SK-N-MC (cell line): ENCODE measurements around the gene C2orf80.

Source experiments
- DNase-seq: peaks from one replicate; pipeline ENCODE4 v3.0.0-alpha.2; 2011; ENCODE audit warnings: low read depth, low spot score
- H3K27ac ChIP-seq: fragments of 200-600 bp; sonication (generic); 2 replicates; pipeline ENCODE4 v1.5.1; 2016; ENCODE audit warnings: mixed run types
- H3K36me3 ChIP-seq: fragments of 200-600 bp; sonication (generic); 2 replicates; pipeline ENCODE4 v1.6.1; 2017; ENCODE audit warnings: antibody characterized with exemption, low read length, mixed read lengths; ENCODE audit not compliant: insufficient read depth
- H3K4me3 ChIP-seq: fragments of 200-600 bp; sonication (generic); 2 replicates; pipeline ENCODE4 v1.5.1; 2016
- H3K9ac ChIP-seq: fragments of 200-600 bp; sonication (generic); 2 replicates; pipeline ENCODE4 v1.8.0; 2017; ENCODE audit warnings: mixed run types, mixed read lengths; ENCODE audit not compliant: insufficient read length
- H3K9me3 ChIP-seq: fragments of 200-600 bp; sonication (generic); 2 replicates; pipeline ENCODE4 v1.6.1; 2017; ENCODE audit warnings: low read depth, mild to moderate bottlenecking, antibody characterized with exemption, low read length, moderate library complexity, mixed read lengths
- EZH2 ChIP-seq: fragments of 200-600 bp; sonication (generic); IDR thresholded peaks from one replicate; pipeline ENCODE4 v1.6.1; 2017; ENCODE audit warnings: antibody characterized with exemption
- FOXP2 ChIP-seq: optimal IDR thresholded peaks from 2 replicates; pipeline ENCODE3; 2011; ENCODE audit warnings: mild to moderate bottlenecking, moderate library complexity; ENCODE audit not compliant: insufficient read depth; ENCODE audit errors: extremely low read length, control extremely low read depth
- POLR2AphosphoS5 ChIP-seq: IDR thresholded peaks from 2 replicates; pipeline ENCODE4 v1.6.1; 2012; ENCODE audit warnings: mild to moderate bottlenecking, low read depth, low read length, borderline replicate concordance

C2orf80 gene

DNA sequence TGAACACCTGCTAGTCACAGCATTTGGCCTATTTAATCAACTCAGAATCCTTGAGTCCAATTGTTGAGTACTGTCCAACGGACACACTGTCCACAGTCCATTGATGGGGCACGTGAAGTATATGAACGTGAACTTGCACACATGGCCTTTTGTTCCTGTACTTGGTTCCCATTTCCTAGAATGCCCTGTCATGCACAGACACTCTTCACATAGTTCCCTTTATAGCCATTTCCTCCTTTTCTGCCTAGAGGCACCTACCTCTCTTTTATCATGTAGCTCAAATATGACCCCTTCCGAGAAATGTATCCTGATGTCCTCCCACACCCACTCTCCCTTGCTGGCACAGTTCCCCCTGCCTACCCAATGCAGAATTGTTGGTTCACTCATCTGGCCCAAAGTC is 17.7 kb downstream of the C2orf80 start:
- no peak overlapping the region for H3K4me3 ChIP-seq
- H3K9me3 ChIP-seq = no peaks in the 10 kb centered on the region
- no peak for DNase-seq
- no peak overlapping the region for H3K9ac ChIP-seq
- no peaks in the 10 kb centered on the region for H3K36me3 ChIP-seq
- no peak overlapping the region for H3K27ac ChIP-seq
- TF ChIP-seq POLR2AphosphoS5 (no peak), FOXP2 (no peak), EZH2 (no peak)

GRCh38 chr2:208164951-208165755 is 24.7 kb downstream of the C2orf80 start:
- Histone ChIP-seq H3K36me3 (no peaks in the 10 kb centered on the region), H3K27ac (no peak overlapping the region), H3K4me3 (no peak overlapping the region), H3K9me3 (no peaks in the 10 kb centered on the region), H3K9ac (no peak overlapping the region)
- TF ChIP-seq FOXP2 (no peak), EZH2 (no peak), POLR2AphosphoS5 (no peak)
- no peak for DNase-seq

DNA sequence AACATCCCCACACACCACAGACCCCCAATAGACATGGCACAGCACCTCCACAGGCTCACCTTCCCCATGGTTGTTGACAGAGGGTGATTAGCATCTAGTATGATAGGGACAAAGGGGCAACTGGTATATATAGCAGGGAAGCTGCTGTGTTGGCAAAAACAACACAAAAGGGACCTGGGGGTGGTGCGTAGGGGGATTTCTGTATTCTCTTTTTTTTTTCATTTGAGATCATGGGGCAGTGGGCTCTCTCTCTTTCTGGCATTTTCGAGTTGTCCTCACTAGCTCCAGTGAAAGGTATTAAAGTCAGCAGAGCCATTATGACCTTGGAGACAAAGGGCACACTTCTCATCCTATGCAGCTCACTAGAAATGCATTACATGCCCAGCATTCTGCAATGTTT is 26.3 kb downstream of the C2orf80 start, which contains the start of gene CRYGA:
Gene CRYGA, minus strand, starts transcription at position 101 of the 400 bp plus-strand sequence. Its CDS starts 33 bp downstream, at position 68.
- no peak for DNase-seq
- Histone ChIP-seq H3K9me3 (no peaks in the 10 kb centered on the region), H3K27ac (no peak within 1 kb of the TSS), H3K9ac (no peak within 1 kb of the TSS), H3K4me3 (no peak within 1 kb of the TSS), H3K36me3 (no peaks in the 10 kb centered on the region)
- TF ChIP-seq POLR2AphosphoS5 (no peak), FOXP2 (no peak), EZH2 (no peak)

DNA sequence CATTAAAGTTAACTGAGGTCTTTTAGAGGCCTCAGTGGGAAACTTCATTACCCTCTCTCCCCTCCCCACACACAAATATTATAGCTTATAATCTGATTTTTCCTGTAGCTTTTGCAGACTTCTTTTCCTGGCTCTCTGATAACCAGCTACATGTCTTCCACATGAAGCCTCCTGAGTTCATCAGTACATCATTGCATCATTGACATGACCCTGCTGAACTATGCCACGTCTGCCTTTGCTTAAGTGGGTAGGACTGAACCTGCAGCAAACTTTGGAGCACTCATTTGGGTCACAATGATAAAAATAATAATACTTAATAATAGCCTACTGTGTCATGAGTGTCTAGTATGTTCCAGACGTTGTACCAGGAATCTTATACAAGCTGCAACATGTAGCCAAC is 33.4 kb downstream of the C2orf80 start:
- no peak for DNase-seq

GRCh38 chr2:208153156-208153555 is 36.7 kb downstream of the C2orf80 start:
- H3K27ac ChIP-seq = no peak overlapping the region
- no peaks in the 10 kb centered on the region for H3K36me3 ChIP-seq
- H3K9me3 ChIP-seq = no peaks in the 10 kb centered on the region
- no peak overlapping the region for H3K4me3 ChIP-seq
- no peak for DNase-seq
- H3K9ac ChIP-seq = no peak overlapping the region
- TF ChIP-seq POLR2AphosphoS5 = no peak
- no peak for TF ChIP-seq EZH2
- TF ChIP-seq FOXP2 = no peak

More for the DNA sequence above, 33.4 kb downstream of the C2orf80 start:
- no peaks in the 10 kb centered on the region for H3K9me3 ChIP-seq
- TF ChIP-seq POLR2AphosphoS5 (no peak), FOXP2 (no peak), EZH2 (no peak)
- H3K9ac ChIP-seq = no peak overlapping the region
- no peaks in the 10 kb centered on the region for H3K36me3 ChIP-seq
- no peak overlapping the region for H3K27ac ChIP-seq
- no peak overlapping the region for H3K4me3 ChIP-seq

GRCh38 chr2:208150956-208151355 is 38.9 kb downstream of the C2orf80 start:
- TF ChIP-seq POLR2AphosphoS5 (no peak), FOXP2 (no peak), EZH2 (no peak)
- Histone ChIP-seq H3K27ac (no peak overlapping the region), H3K9me3 (no peaks in the 10 kb centered on the region), H3K4me3 (no peak overlapping the region), H3K36me3 (no peaks in the 10 kb centered on the region), H3K9ac (no peak overlapping the region)
- DNase-seq = no peak

DNA sequence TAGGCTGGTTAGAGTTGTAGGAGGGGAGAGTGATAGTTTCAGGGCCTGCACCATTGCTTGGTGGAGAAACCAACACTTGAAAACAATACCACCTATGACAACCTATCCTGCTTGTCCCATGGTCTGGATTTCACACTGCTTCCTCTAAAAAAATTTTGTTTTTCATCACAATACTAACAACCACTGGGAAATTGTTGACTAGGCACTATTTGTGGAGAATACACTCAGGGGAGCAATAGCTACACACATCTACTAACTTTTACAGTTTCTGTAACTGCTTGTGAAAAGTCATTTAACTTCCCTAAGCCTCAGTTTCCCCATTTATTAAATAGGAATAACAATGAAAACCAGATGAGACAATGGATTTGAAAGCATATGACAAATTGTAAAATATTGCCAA is 39.7 kb downstream of the C2orf80 start:
- no peaks in the 10 kb centered on the region for H3K36me3 ChIP-seq
- no peaks in the 10 kb centered on the region for H3K9me3 ChIP-seq
- H3K4me3 ChIP-seq = no peak overlapping the region
- TF ChIP-seq EZH2 = no peak
- H3K9ac ChIP-seq = no peak overlapping the region
- DNase-seq = no peak
- H3K27ac ChIP-seq = no peak overlapping the region

DNA sequence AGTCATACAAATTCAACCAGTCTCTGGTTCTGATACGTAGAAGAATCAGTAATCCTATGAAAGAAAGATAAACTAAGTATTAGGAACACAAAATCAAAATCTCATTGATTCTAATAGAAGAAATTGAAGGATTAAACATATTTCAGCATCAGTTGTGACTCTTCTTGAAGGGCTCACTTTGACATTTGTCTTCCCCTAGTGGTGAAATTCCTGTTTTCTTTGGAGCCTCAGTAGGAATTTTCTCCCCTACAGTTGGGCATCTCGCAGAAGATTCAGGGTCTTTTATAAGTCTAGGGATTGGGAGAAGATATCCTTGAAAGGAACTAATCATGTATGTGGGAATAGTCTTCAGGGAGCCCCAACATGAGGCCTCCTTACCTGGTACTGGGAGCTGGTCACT is 41.0 kb downstream of the C2orf80 start:
- H3K36me3 ChIP-seq = no peaks in the 10 kb centered on the region
- TF ChIP-seq POLR2AphosphoS5 = no peak
- no peak for TF ChIP-seq FOXP2
- TF ChIP-seq EZH2 = no peak
- H3K4me3 ChIP-seq = no peak overlapping the region
- H3K9me3 ChIP-seq = no peaks in the 10 kb centered on the region
- no peak overlapping the region for H3K27ac ChIP-seq
- H3K9ac ChIP-seq = no peak overlapping the region
- no peak for DNase-seq

GRCh38 chr2:208147759-208148158 is 42.1 kb downstream of the C2orf80 start:
- H3K36me3 ChIP-seq = no peaks in the 10 kb centered on the region
- no peak overlapping the region for H3K4me3 ChIP-seq
- no peak overlapping the region for H3K27ac ChIP-seq
- TF ChIP-seq POLR2AphosphoS5 = no peak
- TF ChIP-seq EZH2 = no peak
- TF ChIP-seq FOXP2 = no peak
- H3K9ac ChIP-seq = no peak overlapping the region
- no peak for DNase-seq
- H3K9me3 ChIP-seq = no peaks in the 10 kb centered on the region
